Loucy (cell line): ENCODE measurements around the gene PHACTR2.

Experiments used
- CTCF ChIP-seq: fragments of 200-600 bp; sonication (generic); conservative IDR thresholded peaks from 2 replicates; pipeline ENCODE4 v1.5.1; 2014; ENCODE audit warnings: mild to moderate bottlenecking, antibody characterized with exemption, low read length
- EZH2phosphoT487 ChIP-seq: fragments of 200-600 bp; IDR thresholded peaks from 2 replicates; pipeline ENCODE4 v1.6.1; 2018; ENCODE audit warnings: antibody characterized with exemption, mild to moderate bottlenecking, moderate library complexity, borderline replicate concordance

GRCh38 chr6:143721642-143722041 is 43.9 kb downstream of the PHACTR2 start:
- TF ChIP-seq CTCF: no peak
- no peak for TF ChIP-seq EZH2phosphoT487
